Breast epithelium (tissue), 4 donors: ENCODE data around the gene DCDC1. TPM values are rescaled to one million over a fixed set of nuclear protein-coding genes. Genes with fewer than 3 reads are reported as not detected.

ENCODE experiments used
- DNase-seq, 2 donors: peaks; one replicate each; pipeline ENCODE4 v3.0.0-alpha.2; 2019; ENCODE audit warnings: low spot score in 2 of 2
- H3K27ac ChIP-seq, 2 donors: fragments of 200-600 bp; sonication (generic) in 1 of 2; one replicate each; pipeline ENCODE4 v1.5.1; 2016 to 2019; ENCODE audit warnings: mild to moderate bottlenecking in 1 of 2
- H3K27me3 ChIP-seq, 2 donors: fragments of 200-600 bp; sonication (generic) in 1 of 2; one replicate each; pipeline versions ENCODE4 v1.5.1 to v1.6.0; 2017 to 2019; ENCODE audit warnings: control low read depth in 1 of 2, mild to moderate bottlenecking in 1 of 2
- H3K36me3 ChIP-seq: fragments of 200-600 bp; one replicate; pipeline ENCODE4 v1.5.1; 2019
- H3K4me1 ChIP-seq, 2 donors: fragments of 200-600 bp; sonication (generic); one replicate each; pipeline ENCODE4 v1.5.1; 2016 to 2019; ENCODE audit warnings: control low read depth in 1 of 2
- H3K4me3 ChIP-seq, 3 donors: fragments of 200-600 bp; sonication (generic); 1 replicate in 2 of 3; 2 replicates in 1 of 3; pipeline ENCODE4 v1.5.1; 2016 to 2019; ENCODE audit warnings: mild to moderate bottlenecking in 3 of 3, moderate library complexity in 2 of 3
- H3K9me3 ChIP-seq, 2 donors: fragments of 200-600 bp; sonication (generic) in 1 of 2; one replicate each; pipeline ENCODE4 v1.5.1; 2016 to 2019; ENCODE audit warnings: control low read depth in 1 of 2
- POLR2A ChIP-seq: fragments of 450-650 bp; IDR thresholded peaks from one replicate; pipeline ENCODE4 v1.6.1; 2016; ENCODE audit warnings: antibody characterized with exemption, mild to moderate bottlenecking, moderate library complexity
- POLR2AphosphoS5 ChIP-seq, 3 donors: sonication (generic); formaldehyde crosslinking; IDR thresholded peaks; one replicate each; pipeline ENCODE4 v1.6.1; 2017; ENCODE audit warnings: antibody characterized with exemption in 3 of 3
- intact Hi-C: fragments of 100-400 bp; cut with DNase I; formaldehyde crosslinking; loops from one replicate; pipeline ENCODE4 v1.15.1; 2023; ENCODE audit warnings: low total_unique reads
- total RNA-seq, 3 donors: library from RNA; depleted of rRNA; stranded (reverse); fragments of >200 nt; gene quantifications; one replicate each; pipeline ENCODE4 v1.1.0, GENCODE V29; 2016
- TF ChIP-seq, protein P1 (sequence below), 3 donors: fragments of 450-650 bp; IDR thresholded peaks; one replicate each; pipeline ENCODE4 v1.5.1; 2016 to 2017; ENCODE audit warnings: antibody characterized with exemption in 3 of 3, mild to moderate bottlenecking in 3 of 3, moderate library complexity in 3 of 3

Gene DCDC1
- total RNA-seq, 3 donors from 2014 or later = 0.32 to 5.6 (median 3.8) TPM

GRCh38 chr11:31267720-31268119, 101.8 kb downstream of the DCDC1 start:
- H3K27ac ChIP-seq = no peak overlapping the region
- H3K36me3 ChIP-seq = no peaks in the 10 kb centered on the region
- peaks cover 2 to 4% of the 10 kb centered on the region in 2 donors for H3K9me3 ChIP-seq
- H3K4me3 ChIP-seq = no peak overlapping the region
- H3K27me3 ChIP-seq = no peaks in the 10 kb centered on the region
- DNase-seq = no peak
- intact Hi-C loops = no loop called here
- TF ChIP-seq POLR2A (no peak), POLR2AphosphoS5 (IDR thresholded peaks at IDR 0.05) (no peak)
- TF ChIP-seq, protein P1, sequence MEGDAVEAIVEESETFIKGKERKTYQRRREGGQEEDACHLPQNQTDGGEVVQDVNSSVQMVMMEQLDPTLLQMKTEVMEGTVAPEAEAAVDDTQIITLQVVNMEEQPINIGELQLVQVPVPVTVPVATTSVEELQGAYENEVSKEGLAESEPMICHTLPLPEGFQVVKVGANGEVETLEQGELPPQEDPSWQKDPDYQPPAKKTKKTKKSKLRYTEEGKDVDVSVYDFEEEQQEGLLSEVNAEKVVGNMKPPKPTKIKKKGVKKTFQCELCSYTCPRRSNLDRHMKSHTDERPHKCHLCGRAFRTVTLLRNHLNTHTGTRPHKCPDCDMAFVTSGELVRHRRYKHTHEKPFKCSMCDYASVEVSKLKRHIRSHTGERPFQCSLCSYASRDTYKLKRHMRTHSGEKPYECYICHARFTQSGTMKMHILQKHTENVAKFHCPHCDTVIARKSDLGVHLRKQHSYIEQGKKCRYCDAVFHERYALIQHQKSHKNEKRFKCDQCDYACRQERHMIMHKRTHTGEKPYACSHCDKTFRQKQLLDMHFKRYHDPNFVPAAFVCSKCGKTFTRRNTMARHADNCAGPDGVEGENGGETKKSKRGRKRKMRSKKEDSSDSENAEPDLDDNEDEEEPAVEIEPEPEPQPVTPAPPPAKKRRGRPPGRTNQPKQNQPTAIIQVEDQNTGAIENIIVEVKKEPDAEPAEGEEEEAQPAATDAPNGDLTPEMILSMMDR (IDR thresholded peaks at IDR 0.05) = no peak
- no peaks in the 10 kb centered on the region for H3K4me1 ChIP-seq

DNA sequence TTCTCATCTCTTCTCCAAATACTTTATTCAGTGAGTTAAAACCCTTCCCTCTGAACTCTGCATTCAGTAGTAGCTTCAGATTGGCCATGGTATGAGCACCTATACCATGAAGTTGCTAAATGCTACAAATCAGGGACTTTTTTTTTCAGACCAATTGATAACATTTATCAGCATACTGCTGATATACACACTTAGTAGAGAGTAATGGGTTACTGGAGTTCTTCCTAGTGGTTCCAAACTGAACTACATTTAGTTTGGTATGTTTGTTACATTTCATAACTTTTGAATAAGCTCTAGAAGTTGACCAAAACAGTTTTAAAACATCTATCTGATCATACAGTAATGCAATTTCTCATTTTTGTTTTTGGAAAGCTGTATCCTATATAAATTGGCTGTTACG, 104.7 kb downstream of the DCDC1 start:
- H3K36me3 ChIP-seq = no peaks in the 10 kb centered on the region
- H3K9me3 ChIP-seq = no peaks in the 10 kb centered on the region
- intact Hi-C loops = no loop called here
- H3K4me3 ChIP-seq = no peak overlapping the region
- no peaks in the 10 kb centered on the region for H3K4me1 ChIP-seq
- no peaks in the 10 kb centered on the region for H3K27me3 ChIP-seq
- TF ChIP-seq POLR2AphosphoS5 (IDR thresholded peaks at IDR 0.05) (no peak), POLR2A (no peak)
- TF ChIP-seq, protein P1 (IDR thresholded peaks at IDR 0.05) = no peak
- no peak overlapping the region for H3K27ac ChIP-seq
- no peak for DNase-seq

GRCh38 chr11:31262761-31263160, 106.8 kb downstream of the DCDC1 start:
- Histone ChIP-seq H3K36me3 (no peaks in the 10 kb centered on the region), H3K4me1 (no peaks in the 10 kb centered on the region), H3K27ac (no peak overlapping the region), H3K27me3 (no peaks in the 10 kb centered on the region), H3K4me3 (no peak overlapping the region), H3K9me3 (no peaks in the 10 kb centered on the region)
- DNase-seq = no peak
- no peak for TF ChIP-seq POLR2A
- intact Hi-C loops = no loop called here

DNA sequence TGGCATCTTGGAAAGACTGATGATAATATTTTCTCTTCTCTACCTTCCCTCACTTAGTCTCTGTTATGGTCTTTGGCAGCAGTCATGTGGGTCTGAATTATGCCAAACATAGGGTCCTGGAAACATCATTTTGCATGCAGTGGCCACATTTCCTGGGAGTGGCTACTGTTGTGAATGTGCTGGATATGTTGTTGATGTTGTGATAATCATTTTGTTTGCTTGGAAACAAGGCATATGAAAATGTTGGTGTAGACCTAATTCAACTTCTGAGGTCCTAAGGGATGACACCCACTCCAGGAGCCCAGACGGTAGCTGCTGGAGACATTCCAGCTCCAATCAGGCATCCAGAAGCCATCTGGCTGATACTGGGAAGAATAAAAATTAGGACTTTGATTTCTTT, 109.7 kb downstream of the DCDC1 start:
- TF ChIP-seq POLR2AphosphoS5 (IDR thresholded peaks at IDR 0.05) (no peak), POLR2A (no peak)
- TF ChIP-seq, protein P1 (IDR thresholded peaks at IDR 0.05) = no peak
- H3K27me3 ChIP-seq = no peaks in the 10 kb centered on the region
- no peaks in the 10 kb centered on the region for H3K9me3 ChIP-seq
- H3K36me3 ChIP-seq = no peaks in the 10 kb centered on the region
- no peak overlapping the region for H3K4me3 ChIP-seq
- no peak for DNase-seq
- H3K4me1 ChIP-seq = no peaks in the 10 kb centered on the region
- H3K27ac ChIP-seq = no peak overlapping the region
- intact Hi-C loops = no loop called here

DNA sequence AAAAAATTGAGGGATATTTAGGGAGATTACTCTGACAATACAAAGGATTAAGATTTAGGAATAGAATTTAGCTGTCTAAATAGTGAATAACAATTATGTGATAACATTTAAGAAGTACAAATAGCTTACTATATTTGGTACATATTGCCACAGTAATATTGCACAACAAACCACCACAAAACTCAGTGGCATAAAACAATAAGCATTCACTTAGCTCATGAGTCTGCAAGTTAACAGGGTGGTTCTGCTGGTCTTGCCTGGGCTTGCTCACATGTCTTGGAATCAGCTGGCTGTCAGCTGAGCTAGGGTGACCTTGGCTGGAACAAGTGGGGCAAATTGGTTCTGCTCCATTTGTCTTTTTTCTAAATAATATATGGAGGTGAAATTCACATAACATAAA, 115.1 kb downstream of the DCDC1 start:
- no peaks in the 10 kb centered on the region for H3K9me3 ChIP-seq
- intact Hi-C loops = no loop called here
- DNase-seq = peak in 1 of 2 donors; percentile 18
- no peaks in the 10 kb centered on the region for H3K36me3 ChIP-seq
- TF ChIP-seq POLR2AphosphoS5 (IDR thresholded peaks at IDR 0.05) (no peak), POLR2A (no peak)
- TF ChIP-seq, protein P1 (IDR thresholded peaks at IDR 0.05) = no peak
- H3K4me3 ChIP-seq = no peak overlapping the region
- no peaks in the 10 kb centered on the region for H3K27me3 ChIP-seq
- H3K27ac ChIP-seq = no peak overlapping the region
- no peaks in the 10 kb centered on the region for H3K4me1 ChIP-seq

GRCh38 chr11:31248768-31249167, 120.8 kb downstream of the DCDC1 start:
- Histone ChIP-seq H3K4me3 (no peak overlapping the region), H3K27ac (no peak overlapping the region), H3K9me3 (no peaks in the 10 kb centered on the region), H3K4me1 (no peaks in the 10 kb centered on the region), H3K27me3 (no peaks in the 10 kb centered on the region), H3K36me3 (no peaks in the 10 kb centered on the region)
- DNase-seq = no peak
- TF ChIP-seq POLR2A (no peak), POLR2AphosphoS5 (IDR thresholded peaks at IDR 0.05) (no peak)
- TF ChIP-seq, protein P1 (IDR thresholded peaks at IDR 0.05) = no peak
- intact Hi-C loops = no loop called here
